Neuronal stem cell (in vitro differentiated cells): ENCODE data around the gene UBAC2.

ENCODE experiments used
- DNase-seq: peaks from one replicate; pipeline ENCODE4 v3.0.0-alpha.2; 2013; ENCODE audit warnings: low spot score
- H2AFZ ChIP-seq: one replicate; pipeline ENCODE4 v1.6.1; 2013; ENCODE audit warnings: mild to moderate bottlenecking, low read length, inconsistent platforms
- H2AK5ac ChIP-seq: 2 replicates; pipeline ENCODE4 v1.6.1; 2013; ENCODE audit warnings: low read depth, mild to moderate bottlenecking, inconsistent platforms, low read length, moderate library complexity, mixed read lengths
- H2BK120ac ChIP-seq: 2 replicates; pipeline ENCODE4 v1.6.1; 2013; ENCODE audit warnings: low read depth, mild to moderate bottlenecking, inconsistent platforms, low read length, moderate library complexity, mixed read lengths
- H2BK12ac ChIP-seq: one replicate; pipeline ENCODE4 v1.6.1; 2013; ENCODE audit warnings: low read length, inconsistent platforms
- H2BK15ac ChIP-seq: 2 replicates; pipeline ENCODE4 v1.6.1; 2013; ENCODE audit warnings: mild to moderate bottlenecking, low read length, inconsistent platforms, mixed read lengths
- H2BK5ac ChIP-seq: one replicate; pipeline ENCODE4 v1.6.1; 2013; ENCODE audit warnings: inconsistent platforms, mild to moderate bottlenecking, low read length, moderate library complexity
- H3K14ac ChIP-seq: one replicate; pipeline ENCODE4 v1.6.1; 2013; ENCODE audit warnings: low read length, inconsistent platforms
- H3K18ac ChIP-seq: 2 replicates; pipeline ENCODE4 v1.6.1; 2013; ENCODE audit warnings: low read length, inconsistent platforms
- H3K23ac ChIP-seq: 2 replicates; pipeline ENCODE4 v1.6.1; 2013; ENCODE audit warnings: low read depth, mild to moderate bottlenecking, mixed read lengths, low read length, inconsistent platforms; ENCODE audit not compliant: poor library complexity
- H3K27ac ChIP-seq: replicated peaks from 3 replicates; pipeline ENCODE4 v1.5.1; 2013; ENCODE audit warnings: low read length, inconsistent platforms
- H3K27me3 ChIP-seq, 3 experiments: 2 replicates each; pipeline ENCODE4 v1.6.1; 2013; ENCODE audit warnings: low read length in 3 of 3, mild to moderate bottlenecking in 2 of 3, inconsistent platforms in 1 of 3, low read depth in 1 of 3, mixed read lengths in 1 of 3, moderate library complexity in 1 of 3; ENCODE audit not compliant: control insufficient read depth in 3 of 3, insufficient read depth in 3 of 3
- H3K36me3 ChIP-seq, 2 donors: replicated peaks in 1 of 2; 2 replicates each; pipeline ENCODE4 v1.6.1; 2013; ENCODE audit warnings: low read length in 2 of 2; ENCODE audit not compliant: control insufficient read depth in 2 of 2, insufficient read depth in 2 of 2
- H3K4ac ChIP-seq: 2 replicates; pipeline ENCODE4 v1.6.1; 2013; ENCODE audit warnings: inconsistent platforms, mild to moderate bottlenecking, low read length, moderate library complexity
- H3K4me1 ChIP-seq, 2 donors: 1 replicate in 1 of 2; 2 replicates in 1 of 2; pipeline ENCODE4 v1.6.1; 2013; ENCODE audit warnings: low read length in 2 of 2, low read depth in 1 of 2; ENCODE audit not compliant: control insufficient read depth in 2 of 2, insufficient read depth in 1 of 2
- H3K4me2 ChIP-seq: one replicate; pipeline ENCODE4 v1.6.1; 2013; ENCODE audit warnings: mild to moderate bottlenecking, low read length, inconsistent platforms; ENCODE audit not compliant: insufficient read depth, poor library complexity, severe bottlenecking
- H3K4me3 ChIP-seq, 2 donors: 2 replicates each; pipeline ENCODE4 v1.5.1; 2013; ENCODE audit warnings: low read length in 2 of 2, mild to moderate bottlenecking in 2 of 2, inconsistent platforms in 1 of 2, moderate library complexity in 1 of 2
- H3K79me1 ChIP-seq: one replicate; pipeline ENCODE4 v1.6.1; 2013; ENCODE audit warnings: low read depth, mild to moderate bottlenecking, inconsistent platforms, low read length, moderate library complexity
- H3K9ac ChIP-seq: one replicate; pipeline ENCODE4 v1.6.1; 2013; ENCODE audit warnings: mild to moderate bottlenecking, low read depth, low read length, inconsistent platforms; ENCODE audit not compliant: poor library complexity
- H3K9me3 ChIP-seq, 2 donors: replicated peaks in 1 of 2; 2 replicates each; pipeline versions ENCODE3 to v1.6.1; 2013; ENCODE audit warnings: low read length in 2 of 2, mild to moderate bottlenecking in 2 of 2, inconsistent platforms in 1 of 2, low read depth in 1 of 2, mixed read lengths in 1 of 2, moderate library complexity in 1 of 2; ENCODE audit not compliant: control insufficient read depth in 2 of 2, insufficient read depth in 1 of 2
- H4K8ac ChIP-seq: one replicate; pipeline ENCODE4 v1.6.1; 2013; ENCODE audit warnings: low read depth, mild to moderate bottlenecking, inconsistent platforms, low read length, moderate library complexity
- H4K91ac ChIP-seq: one replicate; pipeline ENCODE4 v1.6.1; 2013; ENCODE audit warnings: low read length, low read depth, mild to moderate bottlenecking, inconsistent platforms; ENCODE audit not compliant: poor library complexity
- WGBS, 2 donors: extraction: QIAGEN DNeasy Blood & Tissue Kit; methylation state at CpG; one replicate each; pipeline ENCODE4 v1.1.7; 2013; ENCODE audit warnings: missing lambda C conversion rate in 2 of 2, mixed read lengths in 1 of 2; ENCODE audit not compliant: insufficient read length in 2 of 2, insufficient replicate concordance in 1 of 2; ENCODE audit errors: extremely low coverage in 2 of 2; 5-methylcytosine and 5-hydroxymethylcytosine counted together

Gene UBAC2

GRCh38 chr13:99278200-99278599, 77.5 kb downstream of the UBAC2 start:
- H2BK5ac ChIP-seq, result no peak overlapping the region
- no peak overlapping the region for H3K4me3 ChIP-seq
- no peaks in the 10 kb centered on the region for H3K9me3 ChIP-seq
- no peak overlapping the region for H4K91ac ChIP-seq
- no peak overlapping the region for H2BK120ac ChIP-seq
- H3K27me3 ChIP-seq, result no peaks in the 10 kb centered on the region
- DNase-seq, result no peak
- no peak overlapping the region for H3K18ac ChIP-seq
- H2BK15ac ChIP-seq, result no peak overlapping the region
- no CpG with 5 or more reads among the region's 5 CpGs for WGBS, 2 donors
- no peak overlapping the region for H3K4ac ChIP-seq
- peaks cover 2% of the 10 kb centered on the region for H3K79me1 ChIP-seq
- H2BK12ac ChIP-seq, result no peak overlapping the region
- H3K14ac ChIP-seq, result no peak overlapping the region
- no peak overlapping the region for H3K27ac ChIP-seq
- H4K8ac ChIP-seq, result no peak overlapping the region
- H2AK5ac ChIP-seq, result no peak overlapping the region
- H3K4me2 ChIP-seq, result no peak overlapping the region
- peaks cover 1 to 16% of the 10 kb centered on the region in 2 donors for H3K36me3 ChIP-seq
- no peak overlapping the region for H3K23ac ChIP-seq
- no peak overlapping the region for H3K9ac ChIP-seq
- peaks cover 0 to 13% of the 10 kb centered on the region in 2 donors for H3K4me1 ChIP-seq
- H2AFZ ChIP-seq, result no peak overlapping the region

GRCh38 chr13:99278843-99279242, 78.2 kb downstream of the UBAC2 start:
- H3K36me3 ChIP-seq, result peaks cover 1 to 16% of the 10 kb centered on the region in 2 donors
- H3K79me1 ChIP-seq, result peaks cover 2% of the 10 kb centered on the region
- no peak overlapping the region for H2AFZ ChIP-seq
- H3K27ac ChIP-seq, result no peak overlapping the region
- H3K23ac ChIP-seq, result no peak overlapping the region
- peaks cover 0 to 13% of the 10 kb centered on the region in 2 donors for H3K4me1 ChIP-seq
- no peak overlapping the region for H3K9ac ChIP-seq
- H3K4me3 ChIP-seq, result no peak overlapping the region
- no peak overlapping the region for H3K4ac ChIP-seq
- no peak overlapping the region for H2BK120ac ChIP-seq
- H4K8ac ChIP-seq, result no peak overlapping the region
- H2BK12ac ChIP-seq, result no peak overlapping the region
- no peaks in the 10 kb centered on the region for H3K27me3 ChIP-seq
- no peak for DNase-seq
- no peak overlapping the region for H3K14ac ChIP-seq
- H2BK5ac ChIP-seq, result no peak overlapping the region
- no peaks in the 10 kb centered on the region for H3K9me3 ChIP-seq
- H3K4me2 ChIP-seq, result no peak overlapping the region
- H4K91ac ChIP-seq, result no peak overlapping the region
- H2BK15ac ChIP-seq, result no peak overlapping the region
- no peak overlapping the region for H2AK5ac ChIP-seq
- no CpG with 5 or more reads among the region's 3 CpGs for WGBS, 2 donors
- H3K18ac ChIP-seq, result no peak overlapping the region

GRCh38 chr13:99279637-99280036, 79.0 kb downstream of the UBAC2 start:
- no peak overlapping the region for H3K23ac ChIP-seq
- no peaks in the 10 kb centered on the region for H3K27me3 ChIP-seq
- WGBS, 2 donors, result no CpG with 5 or more reads among the region's 2 CpGs
- no peak overlapping the region for H2BK120ac ChIP-seq
- H3K4ac ChIP-seq, result no peak overlapping the region
- H3K18ac ChIP-seq, result no peak overlapping the region
- no peak overlapping the region for H2AK5ac ChIP-seq
- H4K91ac ChIP-seq, result no peak overlapping the region
- H3K9me3 ChIP-seq, result no peaks in the 10 kb centered on the region
- H2BK15ac ChIP-seq, result no peak overlapping the region
- H3K36me3 ChIP-seq, result peaks cover 1 to 16% of the 10 kb centered on the region in 2 donors
- no peak overlapping the region for H2AFZ ChIP-seq
- no peak overlapping the region for H3K4me3 ChIP-seq
- H3K4me1 ChIP-seq, result peaks cover 0 to 13% of the 10 kb centered on the region in 2 donors
- H3K4me2 ChIP-seq, result no peak overlapping the region
- no peak overlapping the region for H2BK12ac ChIP-seq
- peaks cover 2% of the 10 kb centered on the region for H3K79me1 ChIP-seq
- H3K14ac ChIP-seq, result no peak overlapping the region
- no peak overlapping the region for H4K8ac ChIP-seq
- H2BK5ac ChIP-seq, result no peak overlapping the region
- H3K27ac ChIP-seq, result no peak overlapping the region
- DNase-seq, result no peak
- H3K9ac ChIP-seq, result no peak overlapping the region

GRCh38 chr13:99280166-99280565, 79.5 kb downstream of the UBAC2 start:
- H3K4me3 ChIP-seq, result no peak overlapping the region
- no peak overlapping the region for H2BK120ac ChIP-seq
- no peak overlapping the region for H2AFZ ChIP-seq
- H3K4ac ChIP-seq, result no peak overlapping the region
- H4K8ac ChIP-seq, result no peak overlapping the region
- no peaks in the 10 kb centered on the region for H3K9me3 ChIP-seq
- peaks cover 2% of the 10 kb centered on the region for H3K79me1 ChIP-seq
- no peak overlapping the region for H3K23ac ChIP-seq
- DNase-seq, result no peak
- peaks cover 0 to 11% of the 10 kb centered on the region in 2 donors for H3K36me3 ChIP-seq
- no peak overlapping the region for H2BK5ac ChIP-seq
- H3K14ac ChIP-seq, result no peak overlapping the region
- no peak overlapping the region for H3K9ac ChIP-seq
- H3K4me2 ChIP-seq, result no peak overlapping the region
- no peak overlapping the region for H2BK15ac ChIP-seq
- no peak overlapping the region for H4K91ac ChIP-seq
- H2BK12ac ChIP-seq, result no peak overlapping the region
- no peaks in the 10 kb centered on the region for H3K27me3 ChIP-seq
- H3K4me1 ChIP-seq, result peaks cover 0 to 13% of the 10 kb centered on the region in 2 donors
- H2AK5ac ChIP-seq, result no peak overlapping the region
- no peak overlapping the region for H3K18ac ChIP-seq
- no CpG with 5 or more reads among the region's 3 CpGs for WGBS, 2 donors
- H3K27ac ChIP-seq, result no peak overlapping the region
